ENCODE data around the gene MGP. TPM values are rescaled to one million over a fixed set of nuclear protein-coding genes. Genes with fewer than 3 reads are reported as not detected.

The MGP gene
- total RNA-seq, 4 donors from 2014 or later, result 90.5 to 499 (median 234) TPM

- no peak overlapping the region for H3K4me3 ChIP-seq
- no peaks in the 10 kb centered on the region for H3K4me1 ChIP-seq
- TF ChIP-seq EP300 (IDR thresholded peaks at IDR 0.05; ENCODE audit: low read depth) (no peak), CTCF (IDR thresholded peaks at IDR 0.05) (no peak), POLR2A (IDR thresholded peaks at IDR 0.05) (no peak), POLR2AphosphoS5 (IDR thresholded peaks at IDR 0.05) (no peak)
- no peaks in the 10 kb centered on the region for H3K36me3 ChIP-seq
- in situ Hi-C loops (cut with MboI; ENCODE audit: low pct_ligation_motif_present in 1 of 4, low pct_unique_long_range_greater_than_20kb in 1 of 4, low sequenced_read_pairs in 3 of 4) (no loop called here), intact Hi-C loops (cut with DNase I; ENCODE audit: low total_unique reads) (no loop called here)
- 22 to 53% methylated on average over 1 of the region's 1 CpG for WGBS, 2 donors (ENCODE audit: low coverage in 1 of 2)
- H3K27me3 ChIP-seq, result no peaks in the 10 kb centered on the region
- no peak for DNase-seq
- no peak overlapping the region for H3K27ac ChIP-seq
- no peaks in the 10 kb centered on the region for H3K9me3 ChIP-seq
These were observed 12.0 kb downstream of the MGP start for GRCh38 chr12:14873440-14874185.

- no peak for DNase-seq
- Histone ChIP-seq H3K36me3 (no peaks in the 10 kb centered on the region), H3K27me3 (no peaks in the 10 kb centered on the region), H3K9me3 (no peaks in the 10 kb centered on the region), H3K4me3 (no peak overlapping the region), H3K4me1 (no peaks in the 10 kb centered on the region), H3K27ac (no peak overlapping the region)
- in situ Hi-C loops (cut with MboI; ENCODE audit: low pct_ligation_motif_present in 1 of 4, low pct_unique_long_range_greater_than_20kb in 1 of 4, low sequenced_read_pairs in 3 of 4) (no loop called here), intact Hi-C loops (cut with DNase I; ENCODE audit: low total_unique reads) (no loop called here)
- TF ChIP-seq POLR2A (IDR thresholded peaks at IDR 0.05) (no peak), EP300 (IDR thresholded peaks at IDR 0.05; ENCODE audit: low read depth) (no peak), POLR2AphosphoS5 (IDR thresholded peaks at IDR 0.05) (no peak), CTCF (IDR thresholded peaks at IDR 0.05) (no peak)
- WGBS, 2 donors (ENCODE audit: low coverage in 1 of 2), result 77 to 88% methylated on average over 1 of the region's 1 CpG
These were observed 13.8 kb downstream of the MGP start for GRCh38 chr12:14871886-14872285.

- in situ Hi-C loops (cut with MboI; ENCODE audit: low pct_ligation_motif_present in 1 of 4, low pct_unique_long_range_greater_than_20kb in 1 of 4, low sequenced_read_pairs in 3 of 4) (no loop called here), intact Hi-C loops (cut with DNase I; ENCODE audit: low total_unique reads) (no loop called here)
- H3K27ac ChIP-seq, result no peak overlapping the region
- H3K4me1 ChIP-seq, result no peaks in the 10 kb centered on the region
- H3K4me3 ChIP-seq, result no peak overlapping the region
- no peaks in the 10 kb centered on the region for H3K36me3 ChIP-seq
- H3K9me3 ChIP-seq, result no peaks in the 10 kb centered on the region
- WGBS, 2 donors (ENCODE audit: low coverage in 1 of 2), result 80 to 84% methylated on average over 1 of the region's 1 CpG
- TF ChIP-seq POLR2A (IDR thresholded peaks at IDR 0.05) (no peak), EP300 (IDR thresholded peaks at IDR 0.05; ENCODE audit: low read depth) (no peak), POLR2AphosphoS5 (IDR thresholded peaks at IDR 0.05) (no peak), CTCF (IDR thresholded peaks at IDR 0.05) (no peak)
- no peak for DNase-seq
- no peaks in the 10 kb centered on the region for H3K27me3 ChIP-seq
These were observed 14.4 kb downstream of the MGP start for GRCh38 chr12:14871247-14871646.

DNA sequence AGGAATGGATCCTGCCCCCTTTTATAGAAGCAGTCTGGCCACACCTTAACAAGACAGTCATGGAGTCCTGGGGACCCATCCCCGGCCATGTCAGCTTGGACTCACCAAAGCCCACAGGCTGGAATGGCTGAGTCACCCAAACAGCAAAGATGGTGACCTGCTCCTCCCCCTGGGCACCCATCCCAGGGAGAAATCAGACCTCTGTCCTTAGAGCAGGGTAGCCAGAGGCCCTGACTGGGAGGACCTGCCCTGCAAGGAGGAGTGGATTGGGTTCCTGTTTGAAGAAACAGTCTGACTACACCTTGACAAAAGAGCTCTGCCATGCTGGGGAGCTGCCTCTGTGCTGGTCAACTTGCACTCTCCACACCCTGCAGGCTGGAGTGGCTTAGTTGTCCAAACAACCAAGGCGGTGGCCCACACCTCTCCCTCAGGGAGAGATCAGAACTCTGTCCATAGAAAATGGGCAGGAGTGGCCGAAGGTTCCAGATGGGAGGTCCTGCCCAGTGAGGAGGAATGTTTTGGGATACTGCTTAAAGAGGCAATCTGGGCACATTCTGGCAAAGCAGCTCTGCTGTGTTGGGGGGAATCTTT lies 16.6 kb downstream of the MGP start:
- Histone ChIP-seq H3K27me3 (no peaks in the 10 kb centered on the region), H3K36me3 (no peaks in the 10 kb centered on the region), H3K4me3 (no peak overlapping the region), H3K27ac (no peak overlapping the region), H3K4me1 (no peaks in the 10 kb centered on the region), H3K9me3 (no peaks in the 10 kb centered on the region)
- DNase-seq, result no peak
- no peak for TF ChIP-seq CTCF (IDR thresholded peaks at IDR 0.05)
- 86% methylated on average over 1 of the region's 3 CpGs; no CpG with 5 or more reads in 1 of the 2 donors for WGBS, 2 donors (ENCODE audit: low coverage in 1 of 2)
- in situ Hi-C loops (cut with MboI; ENCODE audit: low pct_ligation_motif_present in 1 of 4, low pct_unique_long_range_greater_than_20kb in 1 of 4, low sequenced_read_pairs in 3 of 4) (no loop called here), intact Hi-C loops (cut with DNase I; ENCODE audit: low total_unique reads) (no loop called here)

Measured in transverse colon (tissue), 4 donors.